ENCODE results near the gene PPARG. TPM values are rescaled to one million over a fixed set of nuclear protein-coding genes. Genes with fewer than 3 reads are reported as not detected.

The PPARG gene
- total and polyA plus RNA-seq, 2 of the 8 experiments (the other 6 are each of a cell fraction or from before 2014, with no cell fraction given) = 0.06 TPM; not detected in 1

GRCh38 chr3:12323237-12323636 is 34.4 kb downstream of the PPARG start:
- Histone ChIP-seq H3K4ac (replicated peaks; ENCODE audit: insufficient read length, low read depth, low read length) (no peak overlapping the region), H3K23ac (ENCODE audit: insufficient read length) (no peak overlapping the region), H2BK5ac (ENCODE audit: low read depth, low read length) (no peak overlapping the region), H3K56ac (replicated peaks; ENCODE audit: insufficient read length, low read depth, low read length) (no peak overlapping the region), H2BK120ac (replicated peaks; ENCODE audit: low read depth, low read length) (no peak overlapping the region), H3K9ac (replicated peaks in 1 of 4; ENCODE audit: extremely low read depth in 1 of 4, low read depth in 3 of 4, low read length in 3 of 4) (no peak overlapping the region), H3K9me3 (ENCODE audit: insufficient read depth in 2 of 2, low read depth in 1 of 2, low read length in 1 of 2) (no peaks in the 10 kb centered on the region), H2BK15ac (ENCODE audit: low read length) (no peak overlapping the region), H3K4me3 (ENCODE audit: extremely low read depth in 1 of 4, insufficient read depth in 2 of 4, low read depth in 3 of 4, low read length in 4 of 4) (no peak overlapping the region), H2AFZ (ENCODE audit: low read length) (no peak overlapping the region), H4K8ac (ENCODE audit: extremely low read depth, insufficient read depth, low read length) (no peak overlapping the region), H3K79me2 (ENCODE audit: control insufficient read depth in 1 of 2, insufficient read depth in 2 of 2, low read length in 2 of 2) (no peaks in the 10 kb centered on the region), H2AK5ac (ENCODE audit: low read depth, low read length) (no peak overlapping the region), H3K4me2 (ENCODE audit: insufficient read depth in 1 of 2, low read depth in 2 of 2, low read length in 2 of 2) (no peak overlapping the region), H3K4me1 (replicated peaks in 1 of 4; ENCODE audit: control insufficient read depth in 3 of 4, insufficient read depth in 4 of 4, low read length in 3 of 4) (peaks cover 0 to under 1% (median 0%) of the 10 kb centered on the region in 4 experiments; a peak in 2 of 7 replicates), H3K27me3 (replicated peaks in 1 of 4; ENCODE audit: control insufficient read depth in 3 of 4, extremely low read depth in 1 of 4, insufficient read depth in 3 of 4, low read length in 3 of 4) (no peaks in the 10 kb centered on the region), H4K5ac (ENCODE audit: insufficient read length, low read depth, low read length) (no peak overlapping the region), H3K18ac (ENCODE audit: extremely low read depth, low read length) (no peak overlapping the region), H2BK12ac (ENCODE audit: low read depth, low read length) (no peak overlapping the region), H3K14ac (ENCODE audit: insufficient read length) (no peak overlapping the region), H2BK20ac (ENCODE audit: low read length) (no peak overlapping the region), H4K91ac (replicated peaks; ENCODE audit: insufficient read length, low read length) (no peak overlapping the region), H3K36me3 (ENCODE audit: control insufficient read depth in 2 of 4, insufficient read depth in 4 of 4, low read length in 3 of 4) (no peaks in the 10 kb centered on the region), H3K23me2 (ENCODE audit: low read depth, low read length) (no peaks in the 10 kb centered on the region), H3K27ac (ENCODE audit: low read depth, low read length) (no peak overlapping the region), H3K79me1 (ENCODE audit: low read depth, low read length) (no peaks in the 10 kb centered on the region), H4K20me1 (replicated peaks in 1 of 2; ENCODE audit: control insufficient read depth in 1 of 2, insufficient read depth in 2 of 2, low read length in 2 of 2) (no peaks in the 10 kb centered on the region)
- FAIRE-seq (no peak), DNase-seq (ENCODE audit: low read depth in 1 of 2, low spot score in 2 of 2) (no peak)
- ChIA-PET POLR2A (ENCODE audit: partially characterized antibody) (no interaction called here), CTCF (ENCODE audit: partially characterized antibody) (interaction anchor here (0.9 kb wide), 1 partner anchor 156 kb away, joined by 4 read pairs; no protein-coding TSS in a partner anchor)
- WGBS, 2 experiments (ENCODE audit: extremely low coverage in 1 of 2, insufficient coverage in 1 of 2, insufficient read length in 1 of 2, insufficient replicate concordance in 2 of 2, low coverage in 1 of 2, low lambda C conversion rate in 2 of 2, missing lambda C conversion rate in 1 of 2) = 82% methylated on average over 2 of the region's 2 CpGs; no CpG with 5 or more reads in 1 of the 2 experiments
- no peak for TF ChIP-seq RAD21 (IDR thresholded peaks at IDR 0.05 in 1 of 2, conservative IDR thresholded peaks at IDR 0.05 in 1 of 2; ENCODE audit: low read depth in 2 of 2, low read length in 2 of 2)
- no peak for TF ChIP-seq EP300 (IDR thresholded peaks at IDR 0.05; ENCODE audit: borderline replicate concordance in 1 of 2, low read depth in 2 of 2, low read length in 2 of 2)
- no peak for TF ChIP-seq CHD2 (IDR thresholded peaks at IDR 0.05; ENCODE audit: low read length)
- no peak for TF ChIP-seq EZH2 (IDR thresholded peaks at IDR 0.05; ENCODE audit: low read depth, low read length, severe bottlenecking)
- no peak for TF ChIP-seq RBBP5 (IDR thresholded peaks at IDR 0.05; ENCODE audit: borderline replicate concordance, low read depth, low read length)
- TF ChIP-seq CREB1 (IDR thresholded peaks at IDR 0.05) = no peak
- no peak for TF ChIP-seq SUZ12 (IDR thresholded peaks at IDR 0.05; ENCODE audit: low read length)
- TF ChIP-seq JUND (IDR thresholded peaks at IDR 0.05; ENCODE audit: low read length) = no peak
- TF ChIP-seq ATF3 (IDR thresholded peaks at IDR 0.05; ENCODE audit: insufficient read depth, low read depth, low read length) = no peak
- TF ChIP-seq POLR2AphosphoS5 (IDR thresholded peaks at IDR 0.05; ENCODE audit: low read depth, low read length) = no peak
- TF ChIP-seq BCL11A (IDR thresholded peaks at IDR 0.05; ENCODE audit: low read depth in 2 of 2, low read length in 2 of 2) = no peak
- no peak for TF ChIP-seq BACH1 (IDR thresholded peaks at IDR 0.05; ENCODE audit: low read length)
- TF ChIP-seq SIN3A (conservative IDR thresholded peaks at IDR 0.05 in 1 of 2, IDR thresholded peaks at IDR 0.05 in 1 of 2; ENCODE audit: low read depth in 1 of 2, low read length in 2 of 2) = no peak
- no peak for TF ChIP-seq CEBPB (IDR thresholded peaks at IDR 0.05; ENCODE audit: low read depth, low read length)
